Common myeloid progenitor, CD34-positive (primary cell): ENCODE results near the gene NADSYN1.

ENCODE experiments used
- CTCF ChIA-PET: fragments of 350-600 bp; sonication (Branson Sonifier 250); formaldehyde crosslinking; loops from one replicate; lab custom pipeline; 2021; ENCODE audit warnings: antibody characterized with exemption; lab: Charles Lee
- POLR2A ChIA-PET: fragments of 350-600 bp; sonication (Branson Sonifier 250); formaldehyde crosslinking; loops from one replicate; lab custom pipeline; 2021; ENCODE audit warnings: antibody characterized with exemption; lab: Charles Lee
- DNase-seq, 3 donors: peaks; one replicate each; pipeline versions ENCODE4 v3.0.0 to v3.0.0-alpha.2; 2013
- H3K27ac ChIP-seq, 2 experiments: 1 replicate in 1 of 2; 2 replicates in 1 of 2; pipeline ENCODE4 v1.7.0; 2013; ENCODE audit warnings: inconsistent platforms in 2 of 2, low read length in 2 of 2, mild to moderate bottlenecking in 2 of 2, low read depth in 1 of 2, moderate library complexity in 1 of 2; ENCODE audit not compliant: severe bottlenecking in 2 of 2, insufficient read depth in 1 of 2, poor library complexity in 1 of 2
- H3K27me3 ChIP-seq, 5 experiments: replicated peaks in 2 of 5; 1 replicate in 3 of 5; 2 replicates in 2 of 5; pipeline versions ENCODE4 v1.6.1 to v1.7.0; 2013; ENCODE audit warnings: low read length in 4 of 5, mild to moderate bottlenecking in 2 of 5, moderate library complexity in 2 of 5, inconsistent platforms in 1 of 5; ENCODE audit not compliant: insufficient read depth in 5 of 5, control insufficient read depth in 4 of 5
- H3K36me3 ChIP-seq, 4 experiments: 1 replicate in 2 of 4; 2 replicates in 2 of 4; pipeline versions ENCODE4 v1.6.1 to v1.7.0; 2013; ENCODE audit warnings: low read length in 3 of 4, control low read depth in 1 of 4, mild to moderate bottlenecking in 1 of 4; ENCODE audit not compliant: control insufficient read depth in 4 of 4, insufficient read depth in 4 of 4
- H3K4me1 ChIP-seq, 4 experiments: 1 replicate in 3 of 4; 2 replicates in 1 of 4; pipeline versions ENCODE4 v1.6.1 to v1.7.1; 2013; ENCODE audit warnings: low read length in 3 of 4, mild to moderate bottlenecking in 3 of 4, control low read depth in 1 of 4, inconsistent platforms in 1 of 4, moderate library complexity in 1 of 4; ENCODE audit not compliant: control insufficient read depth in 4 of 4, insufficient read depth in 4 of 4; ENCODE audit errors: control extremely low read depth in 1 of 4
- H3K4me3 ChIP-seq, 7 experiments: 1 replicate in 4 of 7; 2 replicates in 3 of 7; pipeline versions ENCODE4 v1.5.1 to v1.7.0; 2013; ENCODE audit warnings: mild to moderate bottlenecking in 7 of 7, low read length in 6 of 7, moderate library complexity in 6 of 7, inconsistent platforms in 2 of 7, low read depth in 2 of 7, control low read depth in 1 of 7; ENCODE audit not compliant: insufficient read depth in 4 of 7, control insufficient read depth in 1 of 7; ENCODE audit errors: extremely low read depth in 1 of 7
- H3K9me3 ChIP-seq, 5 experiments: 1 replicate in 4 of 5; 2 replicates in 1 of 5; pipeline versions ENCODE4 v1.6.1 to v1.7.1; 2013; ENCODE audit warnings: low read length in 4 of 5, mild to moderate bottlenecking in 2 of 5, inconsistent platforms in 1 of 5, low read depth in 1 of 5, moderate library complexity in 1 of 5; ENCODE audit not compliant: control insufficient read depth in 4 of 5, insufficient read depth in 2 of 5; ENCODE audit errors: control extremely low read depth in 1 of 5
- WGBS: methylation state at CpG from one replicate; pipeline ENCODE4 v1.1.5; 2013; ENCODE audit not compliant: insufficient coverage; 5-methylcytosine and 5-hydroxymethylcytosine counted together

Gene NADSYN1

DNA sequence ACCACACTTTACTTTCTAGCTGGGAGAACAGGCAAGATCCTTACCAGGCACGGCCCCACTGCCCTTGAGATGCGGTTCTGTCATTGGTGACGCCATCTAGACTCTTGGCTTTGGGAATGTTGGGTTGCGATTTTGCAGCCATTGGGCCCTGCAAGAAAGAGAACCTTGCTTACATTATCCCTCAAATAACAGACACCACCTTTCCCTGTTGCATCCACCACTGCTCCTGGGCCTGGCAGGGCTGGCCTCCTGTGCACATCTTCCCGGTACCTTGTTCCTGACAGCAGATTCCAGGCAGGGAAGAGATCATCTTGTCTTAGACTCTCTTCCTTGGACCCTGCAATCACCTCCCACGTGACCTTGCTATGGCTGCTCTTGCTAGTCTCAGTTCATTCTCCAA lies 8.2 kb upstream of the NADSYN1 start:
- POLR2A ChIA-PET = interaction anchor here (0.6 kb wide), 1 partner anchor 524 kb away, joined by 3 read pairs; no protein-coding TSS in a partner anchor
- no peak for DNase-seq
- WGBS = 100% methylated on average over 3 of the region's 6 CpGs
- CTCF ChIA-PET = no interaction called here
- Histone ChIP-seq H3K4me3 (no peak overlapping the region), H3K27me3 (no peaks in the 10 kb centered on the region), H3K9me3 (peaks cover 0 to 8% (median 0%) of the 10 kb centered on the region in 5 experiments), H3K4me1 (peaks cover 5 to 26% (median 21%) of the 10 kb centered on the region in 4 experiments), H3K27ac (no peak overlapping the region), H3K36me3 (peaks cover 5 to 75% (median 43%) of the 10 kb centered on the region in 4 experiments)

DNA sequence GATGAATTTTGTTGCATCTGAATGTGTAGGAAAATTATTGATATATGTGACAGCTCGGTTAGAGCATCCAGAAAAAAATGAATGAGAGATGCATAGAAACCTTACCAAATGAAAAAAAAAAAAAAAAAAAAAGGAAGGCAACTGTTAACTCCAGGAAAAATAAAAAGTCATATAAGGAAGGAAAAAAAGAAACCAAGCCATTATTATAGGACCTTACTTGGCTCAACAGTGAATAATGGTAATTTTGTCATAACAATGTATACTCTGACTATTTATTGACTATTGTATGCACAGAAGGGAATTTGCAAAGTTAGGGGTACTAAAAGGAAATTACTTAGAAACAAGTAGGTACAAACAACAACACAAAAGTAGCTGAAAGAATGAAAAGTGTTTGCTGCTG lies 6.9 kb upstream of the NADSYN1 start:
- Histone ChIP-seq H3K27me3 (no peaks in the 10 kb centered on the region), H3K9me3 (peaks cover 0 to 8% (median 0%) of the 10 kb centered on the region in 5 experiments), H3K4me3 (peak overlapping the region in 1 of 7 experiments; percentile 31), H3K4me1 (peaks cover 5 to 39% (median 29%) of the 10 kb centered on the region in 4 experiments), H3K36me3 (peaks cover 5 to 62% (median 33%) of the 10 kb centered on the region in 4 experiments), H3K27ac (no peak overlapping the region)
- ChIA-PET CTCF (interaction anchor here (2.4 kb wide), 1 partner anchor 8 kb away, joined by 11 read pairs; no protein-coding TSS in a partner anchor), POLR2A (no interaction called here)
- no peak for DNase-seq
- WGBS = no CpG with 5 or more reads among the region's 1 CpG

DNA sequence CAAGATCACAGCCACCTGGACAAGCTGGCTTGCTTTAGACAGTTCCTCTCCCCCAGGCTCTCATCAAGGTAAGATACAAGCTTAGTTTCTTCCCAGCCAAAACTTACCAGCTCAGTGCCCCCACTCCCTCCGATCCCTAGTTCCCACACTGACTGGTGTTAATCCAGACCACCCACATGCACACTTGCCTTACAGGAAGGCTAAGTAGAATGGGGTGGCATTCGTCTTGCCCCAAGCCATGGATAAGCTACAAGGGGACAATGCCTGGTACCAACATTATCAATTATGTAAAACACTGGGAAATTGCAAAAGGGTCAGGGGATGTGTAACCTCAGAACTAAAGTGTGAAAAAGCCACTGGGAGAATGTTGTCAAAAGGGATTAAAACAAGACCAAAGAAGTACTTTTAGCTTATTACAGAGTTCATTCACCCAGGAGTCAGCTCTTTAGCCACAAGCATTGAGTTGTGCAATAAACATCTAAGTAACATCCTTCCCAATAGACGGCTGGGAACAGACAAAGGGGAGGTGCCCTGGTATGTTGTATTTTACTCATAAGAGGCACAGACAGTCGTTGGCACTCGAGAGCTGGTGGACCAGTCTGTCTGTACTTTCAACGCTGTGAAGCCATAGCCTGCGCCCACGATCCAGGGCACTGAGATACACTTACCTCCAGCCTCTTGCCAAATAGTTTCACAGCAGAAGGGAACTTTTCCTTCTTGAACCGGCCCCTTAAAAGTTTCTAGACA lies 5.9 kb upstream of the NADSYN1 start:
- Histone ChIP-seq H3K27ac (no peak overlapping the region), H3K9me3 (peaks cover 0 to 8% (median 0%) of the 10 kb centered on the region in 5 experiments), H3K27me3 (no peaks in the 10 kb centered on the region), H3K36me3 (peaks cover 5 to 54% (median 26%) of the 10 kb centered on the region in 4 experiments), H3K4me3 (peak overlapping the region in 6 of 7 experiments; percentile 46 to 95 (median 86)), H3K4me1 (peaks cover 10 to 49% (median 39%) of the 10 kb centered on the region in 4 experiments)
- 78% methylated on average over 8 of the region's 9 CpGs for WGBS
- peak in 2 of 3 donors; percentile 49 for DNase-seq
- ChIA-PET CTCF (interaction anchor here (1.0 to 2.4 kb wide), 2 partner anchors 9 to 15 kb away, joined by 3 to 11 read pairs; no protein-coding TSS in a partner anchor), POLR2A (no interaction called here)

DNA sequence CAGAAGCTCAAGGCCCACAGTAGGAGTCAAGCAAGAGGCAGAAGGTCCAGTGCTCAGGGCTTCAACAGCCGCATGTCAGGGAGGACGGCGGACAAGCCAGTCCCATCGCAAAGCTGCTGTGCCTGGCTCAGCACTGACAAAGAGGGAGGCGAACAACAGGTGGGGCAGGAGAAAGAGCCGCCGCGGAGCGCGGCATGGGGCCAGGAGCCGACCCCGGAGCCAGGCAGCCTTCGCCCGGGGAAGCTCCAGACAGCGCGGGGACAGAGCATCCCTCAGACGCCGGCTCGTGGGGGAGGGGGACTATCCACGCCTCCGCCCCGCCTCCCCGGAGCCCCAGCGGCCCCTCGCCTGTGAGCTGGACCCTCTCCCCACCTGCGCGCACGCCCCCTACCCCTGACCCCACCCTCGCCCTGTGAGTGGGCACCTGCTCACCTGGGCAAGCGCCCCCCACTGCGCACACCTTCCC lies 5.2 kb upstream of the NADSYN1 start:
- Histone ChIP-seq H3K27ac (peak overlapping the region in 1 of 2 experiments; percentile 78), H3K27me3 (no peaks in the 10 kb centered on the region), H3K36me3 (peaks cover 5 to 47% (median 23%) of the 10 kb centered on the region in 4 experiments), H3K4me1 (peaks cover 13 to 55% (median 44%) of the 10 kb centered on the region in 4 experiments), H3K4me3 (peak overlapping the region in 6 of 7 experiments; percentile 63 to 95 (median 86)), H3K9me3 (peaks cover 0 to 8% (median 0%) of the 10 kb centered on the region in 5 experiments)
- peak in 2 of 3 donors; percentile 38 to 44 for DNase-seq
- POLR2A ChIA-PET = no interaction called here
- WGBS = 15% methylated on average over 8 of the region's 31 CpGs
- CTCF ChIA-PET = interaction anchor here (1.0 to 2.4 kb wide), 2 partner anchors 10 to 16 kb away, joined by 3 to 11 read pairs; no protein-coding TSS in a partner anchor

GRCh38 chr11:71448257-71449171 lies 4.5 kb upstream of the NADSYN1 start, which contains the start of gene DHCR7:
Gene DHCR7 (minus strand): TSS chr11:71448393. CDS start chr11:71444952, 3,441 bp downstream.
- Histone ChIP-seq H3K36me3 (peaks cover 4 to 40% (median 17%) of the 10 kb centered on the region in 4 experiments), H3K4me3 (peak within 1 kb of the TSS; percentile 63 to 95 (median 87)), H3K4me1 (peaks cover 13 to 57% (median 48%) of the 10 kb centered on the region in 4 experiments), H3K27me3 (no peaks in the 10 kb centered on the region), H3K9me3 (peaks cover 0 to 8% (median 0%) of the 10 kb centered on the region in 5 experiments), H3K27ac (peak within 1 kb of the TSS; percentile 58 to 78)
- POLR2A ChIA-PET = interaction anchor here (1.3 kb wide), 1 partner anchor 10 kb away, joined by 4 read pairs; no protein-coding TSS in a partner anchor
- DNase-seq = peak; percentile 93 to 96 (median 95)
- CTCF ChIA-PET = interaction anchor here (1.2 to 2.4 kb wide), 2 partner anchors 11 to 127 kb away, joined by 3 to 11 read pairs; no protein-coding TSS in a partner anchor
- under 1% methylated on average over 67 of the region's 78 CpGs for WGBS

- DNase-seq = no peak
- Histone ChIP-seq H3K4me3 (peak overlapping the region in 6 of 7 experiments; percentile 63 to 95 (median 86)), H3K27me3 (no peaks in the 10 kb centered on the region), H3K4me1 (peaks cover 17 to 65% (median 58%) of the 10 kb centered on the region in 4 experiments), H3K27ac (peak overlapping the region in 1 of 2 experiments; percentile 78), H3K36me3 (peaks cover 0 to 30% (median 7%) of the 10 kb centered on the region in 4 experiments), H3K9me3 (peaks cover 0 to 8% (median 0%) of the 10 kb centered on the region in 5 experiments)
- ChIA-PET CTCF (no interaction called here), POLR2A (interaction anchor here (0.6 to 1.3 kb wide), 2 partner anchors 9 to 50 kb away, joined by 4 read pairs; no protein-coding TSS in a partner anchor)
- 78% methylated on average over 2 of the region's 6 CpGs for WGBS
Observed at GRCh38 chr11:71449596-71449995, 3.4 kb upstream of the NADSYN1 start.
